GM12878 (cell line): ENCODE data around the gene STXBP4. TPM values are rescaled to one million over a fixed set of nuclear protein-coding genes. Genes with fewer than 3 reads are reported as not detected.

Experiments
- DPF2 ChIP-seq: fragments of 450-650 bp; IDR thresholded peaks from 2 replicates; pipeline ENCODE4 v1.6.1; 2017; ENCODE audit warnings: mild to moderate bottlenecking
- HCFC1 ChIP-seq: fragments of 150-350 bp; IDR thresholded peaks from 2 replicates; pipeline ENCODE4 v1.6.1; 2014; ENCODE audit warnings: low read length
- IKZF1 ChIP-seq: fragments of 450-650 bp; conservative IDR thresholded peaks from 2 replicates; pipeline ENCODE4 v1.6.1; 2017; ENCODE audit warnings: antibody characterized with exemption, mild to moderate bottlenecking
- IRF3 ChIP-seq: fragments of 450-650 bp; IDR thresholded peaks from 2 replicates; pipeline ENCODE4 v1.6.1; 2014; ENCODE audit warnings: mild to moderate bottlenecking
- KAT2A ChIP-seq: conservative IDR thresholded peaks from 2 replicates; pipeline ENCODE4 v1.6.1; 2011; ENCODE audit warnings: low read depth, low read length; ENCODE audit not compliant: control insufficient read depth
- SP1 ChIP-seq: IDR thresholded peaks from one replicate; pipeline ENCODE4 v1.6.1; 2011; ENCODE audit warnings: low read depth, low read length
- TAF1 ChIP-seq: IDR thresholded peaks from 2 replicates; pipeline ENCODE4 v1.6.1; 2011; ENCODE audit warnings: mild to moderate bottlenecking, low read depth, low read length, borderline replicate concordance
- USF1 ChIP-seq: IDR thresholded peaks from 2 replicates; pipeline ENCODE4 v1.6.1; 2011; ENCODE audit warnings: borderline replicate concordance, low read depth, mild to moderate bottlenecking, moderate library complexity, mixed read lengths, low read length; ENCODE audit not compliant: insufficient read depth; ENCODE audit errors: extremely low read length
- ZBTB4 ChIP-seq: fragments of 450-650 bp; formaldehyde crosslinking; IDR thresholded peaks from 2 replicates; pipeline ENCODE4 v1.4.0; 2022; ENCODE audit warnings: mild to moderate bottlenecking, moderate library complexity
- ZBTB40 ChIP-seq: fragments of 450-650 bp; IDR thresholded peaks from 2 replicates; pipeline ENCODE4 v1.6.1; 2016; ENCODE audit warnings: mild to moderate bottlenecking, moderate library complexity, borderline replicate concordance
- ZNF384 ChIP-seq: IDR thresholded peaks from 2 replicates; pipeline ENCODE4 v1.6.1; 2012; ENCODE audit warnings: low read depth, mild to moderate bottlenecking, low read length, improper control_type of control experiment, borderline replicate concordance
- ZNF687 ChIP-seq: fragments of 450-650 bp; IDR thresholded peaks from 2 replicates; pipeline ENCODE4 v1.6.1; 2017; ENCODE audit warnings: mild to moderate bottlenecking, moderate library complexity
- polyA plus RNA-seq, 11 experiments: library from polyadenylated mRNA; depleted of rRNA in 4 of 11; unstranded in 6 of 11; stranded (reverse) in 5 of 11; fragments of >200 nt; fragmentation: Nextera tagmentation in 4 of 11; fragmentation: Illumina TruSeq in 1 of 11; extraction: Ambion mirVana in 4 of 11; extraction: Trizol in 1 of 11; gene quantifications; 1 replicate in 1 of 11; 2 replicates in 10 of 11; pipeline versions ENCODE4 v1.2.1 to v1.2.3, GENCODE V29; 2011 to 2016; ENCODE audit warnings: inconsistent platforms in 2 of 11, missing spikeins in 2 of 11, low read depth in 1 of 11
- total RNA-seq, 4 experiments: library from RNA; depleted of rRNA in 3 of 4; stranded (reverse); fragments of >200 nt in 3 of 4; fragmentation: Illumina TruSeq in 1 of 4; extraction: Trizol in 1 of 4; gene quantifications; 2 replicates each; pipeline versions ENCODE4 v1.2.1 to v1.2.3, GENCODE V29; 2013 to 2021

The STXBP4 gene
- total and polyA plus RNA-seq, 10 of the 15 experiments (the other 5 are each of a cell fraction or from before 2014, with no cell fraction given): 4.3 to 11.0 (median 6.7) TPM

- TF ChIP-seq ZBTB4 (CRISPR knock-in tag): no peak
- no peak for TF ChIP-seq USF1
- TF ChIP-seq ZNF687: peak; percentile 52
- peak; percentile 74 for TF ChIP-seq ZBTB40
- peak; percentile 30 for TF ChIP-seq SP1
- no peak for TF ChIP-seq ZNF384
- peak; percentile 59 for TF ChIP-seq HCFC1
- TF ChIP-seq IKZF1: peak; percentile 21
- no peak for TF ChIP-seq IRF3
- TF ChIP-seq TAF1: peak; percentile 75; the same call in 1 of the 2 replicates
- no peak for TF ChIP-seq KAT2A
- no peak for TF ChIP-seq DPF2
Measured at GRCh38 chr17:54968262-54968987, at the start of gene STXBP4, which contains the start of gene COX11 (continued).
